NCI-H2196 (cell line): Measurements from ENCODE around the gene AP4M1.

Experiments
- DNase-seq: peaks from one replicate; lab custom pipeline; 2025; ENCODE audit not compliant: unreplicated experiment; lab: John Stamatoyannopoulos, UW

AP4M1 gene

GRCh38 chr7:100157334-100158228 lies 56.1 kb downstream of the AP4M1 start:
- DNase-seq: peak; percentile 44
